ENCODE results near the gene PROK1. TPM values are rescaled to one million over a fixed set of nuclear protein-coding genes. Genes with fewer than 3 reads are reported as not detected.

The PROK1 gene
- total RNA-seq, 1 donor from 2014 or later: 7.4 TPM

DNA sequence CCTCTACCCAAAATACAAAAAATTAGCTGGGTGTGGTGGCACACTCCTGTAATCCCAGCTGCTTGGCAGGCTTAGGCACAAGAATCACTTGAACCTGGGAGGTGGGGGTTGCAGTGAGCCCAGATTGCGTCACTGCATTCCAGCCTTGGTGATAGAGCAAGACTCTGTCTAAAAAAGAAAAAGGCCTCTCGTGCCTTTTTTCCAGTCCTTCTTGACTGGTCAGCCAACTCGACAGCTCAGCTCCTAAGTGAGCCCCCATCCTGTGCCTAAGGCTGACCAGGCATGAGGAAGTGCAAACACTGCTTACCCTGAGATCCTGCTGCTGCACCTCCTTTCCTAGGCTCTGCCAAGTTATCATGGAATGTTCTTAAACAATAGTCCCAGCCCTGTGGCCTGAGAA, 10.1 kb upstream of the PROK1 start:
- intact Hi-C loops (cut with DNase I): no loop called here
- no peaks in the 10 kb centered on the region for H3K27me3 ChIP-seq
- H3K4me1 ChIP-seq: peaks cover 30% of the 10 kb centered on the region
- no peaks in the 10 kb centered on the region for H3K9me3 ChIP-seq
- peak overlapping the region; percentile 17 for H3K27ac ChIP-seq
- no peak for TF ChIP-seq POLR2A (IDR thresholded peaks at IDR 0.05)
- TF ChIP-seq CTCF (IDR thresholded peaks at IDR 0.05): no peak
- TF ChIP-seq POLR2AphosphoS5 (IDR thresholded peaks at IDR 0.05; ENCODE audit: insufficient read depth in 1 of 2, low read depth in 1 of 2): no peak
- no peaks in the 10 kb centered on the region for H3K36me3 ChIP-seq
- no peak overlapping the region for H3K4me3 ChIP-seq
- no peak for DNase-seq (ENCODE audit: extremely low spot score in 2 of 2)

GRCh38 chr1:110441888-110442287, 9.1 kb upstream of the PROK1 start:
- Histone ChIP-seq H3K4me3 (no peak overlapping the region), H3K9me3 (no peaks in the 10 kb centered on the region), H3K27ac (peak overlapping the region; percentile 17), H3K4me1 (peaks cover 30% of the 10 kb centered on the region), H3K27me3 (no peaks in the 10 kb centered on the region), H3K36me3 (no peaks in the 10 kb centered on the region)
- intact Hi-C loops (cut with DNase I): no loop called here
- no peak for DNase-seq (ENCODE audit: extremely low spot score in 2 of 2)
- TF ChIP-seq CTCF (IDR thresholded peaks at IDR 0.05) (no peak), POLR2A (IDR thresholded peaks at IDR 0.05) (no peak), POLR2AphosphoS5 (IDR thresholded peaks at IDR 0.05; ENCODE audit: insufficient read depth in 1 of 2, low read depth in 1 of 2) (no peak)

- Histone ChIP-seq H3K4me1 (peaks cover 19% of the 10 kb centered on the region), H3K27me3 (no peaks in the 10 kb centered on the region), H3K36me3 (no peaks in the 10 kb centered on the region), H3K9me3 (no peaks in the 10 kb centered on the region), H3K27ac (no peak overlapping the region), H3K4me3 (no peak overlapping the region)
- DNase-seq (ENCODE audit: extremely low spot score in 2 of 2): no peak
- intact Hi-C loops (cut with DNase I): no loop called here
- no peak for TF ChIP-seq CTCF (IDR thresholded peaks at IDR 0.05)
Measured at GRCh38 chr1:110443451-110443850, 7.5 kb upstream of the PROK1 start.

- H3K27me3 ChIP-seq: no peaks in the 10 kb centered on the region
- DNase-seq (ENCODE audit: extremely low spot score in 2 of 2): no peak
- H3K36me3 ChIP-seq: no peaks in the 10 kb centered on the region
- TF ChIP-seq POLR2A (IDR thresholded peaks at IDR 0.05) (no peak), CTCF (IDR thresholded peaks at IDR 0.05) (no peak), POLR2AphosphoS5 (IDR thresholded peaks at IDR 0.05; ENCODE audit: insufficient read depth in 1 of 2, low read depth in 1 of 2) (no peak)
- intact Hi-C loops (cut with DNase I): no loop called here
- no peak overlapping the region for H3K27ac ChIP-seq
- no peak overlapping the region for H3K4me3 ChIP-seq
- H3K4me1 ChIP-seq: peaks cover 19% of the 10 kb centered on the region
- H3K9me3 ChIP-seq: no peaks in the 10 kb centered on the region
Measured at GRCh38 chr1:110444561-110444960, 6.4 kb upstream of the PROK1 start.

GRCh38 chr1:110449661-110450651, 993 bp upstream of the PROK1 start:
- Histone ChIP-seq H3K4me1 (no peaks in the 10 kb centered on the region), H3K36me3 (no peaks in the 10 kb centered on the region), H3K27ac (peak overlapping the region; percentile 70), H3K4me3 (no peak overlapping the region), H3K27me3 (no peaks in the 10 kb centered on the region), H3K9me3 (no peaks in the 10 kb centered on the region)
- no peak for DNase-seq (ENCODE audit: extremely low spot score in 2 of 2)
- intact Hi-C loops (cut with DNase I): no loop called here
- TF ChIP-seq POLR2A (IDR thresholded peaks at IDR 0.05): no peak
